Measurements from ENCODE around the gene SLC16A12. TPM values are rescaled to one million over a fixed set of nuclear protein-coding genes. Genes with fewer than 3 reads are reported as not detected.

Gene SLC16A12
- total RNA-seq, 6 donors from 2014 or later: 1.3 to 4.4 (median 3.5) TPM

DNA sequence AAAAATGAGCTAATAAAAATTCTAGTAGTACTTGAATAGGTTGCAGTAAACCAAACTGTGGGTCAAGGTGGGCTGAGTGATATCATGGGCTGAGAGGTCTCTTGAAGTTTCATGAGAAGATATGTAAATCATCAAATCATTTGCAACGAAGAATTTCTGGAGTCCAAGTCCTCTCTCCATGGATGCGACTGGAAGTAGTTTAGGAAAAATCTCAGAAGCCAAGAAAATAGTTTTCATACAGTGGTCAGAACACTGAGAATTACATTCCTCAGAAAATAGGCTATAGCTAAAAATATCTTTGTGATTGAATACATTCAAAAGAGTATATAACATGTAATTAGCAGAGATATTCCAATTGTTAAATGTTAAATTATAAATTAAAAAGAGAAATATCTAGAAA lies 146.6 kb downstream of the SLC16A12 start:
- Histone ChIP-seq H3K9me3 (no peaks in the 10 kb centered on the region), H3K36me3 (no peaks in the 10 kb centered on the region), H3K4me3 (no peak overlapping the region), H3K27ac (no peak overlapping the region), H3K4me1 (peaks cover 19 to 26% (median 20%) of the 10 kb centered on the region in 4 donors), H3K27me3 (no peaks in the 10 kb centered on the region)
- ATAC-seq (ENCODE audit: low FRiP score in 2 of 2) (no peak), DNase-seq (no peak)
- TF ChIP-seq, protein P1, sequence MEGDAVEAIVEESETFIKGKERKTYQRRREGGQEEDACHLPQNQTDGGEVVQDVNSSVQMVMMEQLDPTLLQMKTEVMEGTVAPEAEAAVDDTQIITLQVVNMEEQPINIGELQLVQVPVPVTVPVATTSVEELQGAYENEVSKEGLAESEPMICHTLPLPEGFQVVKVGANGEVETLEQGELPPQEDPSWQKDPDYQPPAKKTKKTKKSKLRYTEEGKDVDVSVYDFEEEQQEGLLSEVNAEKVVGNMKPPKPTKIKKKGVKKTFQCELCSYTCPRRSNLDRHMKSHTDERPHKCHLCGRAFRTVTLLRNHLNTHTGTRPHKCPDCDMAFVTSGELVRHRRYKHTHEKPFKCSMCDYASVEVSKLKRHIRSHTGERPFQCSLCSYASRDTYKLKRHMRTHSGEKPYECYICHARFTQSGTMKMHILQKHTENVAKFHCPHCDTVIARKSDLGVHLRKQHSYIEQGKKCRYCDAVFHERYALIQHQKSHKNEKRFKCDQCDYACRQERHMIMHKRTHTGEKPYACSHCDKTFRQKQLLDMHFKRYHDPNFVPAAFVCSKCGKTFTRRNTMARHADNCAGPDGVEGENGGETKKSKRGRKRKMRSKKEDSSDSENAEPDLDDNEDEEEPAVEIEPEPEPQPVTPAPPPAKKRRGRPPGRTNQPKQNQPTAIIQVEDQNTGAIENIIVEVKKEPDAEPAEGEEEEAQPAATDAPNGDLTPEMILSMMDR (IDR thresholded peaks at IDR 0.05): no peak
- TF ChIP-seq POLR2A (IDR thresholded peaks at IDR 0.05): no peak
- no peak for TF ChIP-seq POLR2AphosphoS5 (IDR thresholded peaks at IDR 0.05)
- TF ChIP-seq EP300 (IDR thresholded peaks at IDR 0.05): no peak
- WGBS, 2 donors: 84 to 86% methylated on average over 2 of the region's 2 CpGs

DNA sequence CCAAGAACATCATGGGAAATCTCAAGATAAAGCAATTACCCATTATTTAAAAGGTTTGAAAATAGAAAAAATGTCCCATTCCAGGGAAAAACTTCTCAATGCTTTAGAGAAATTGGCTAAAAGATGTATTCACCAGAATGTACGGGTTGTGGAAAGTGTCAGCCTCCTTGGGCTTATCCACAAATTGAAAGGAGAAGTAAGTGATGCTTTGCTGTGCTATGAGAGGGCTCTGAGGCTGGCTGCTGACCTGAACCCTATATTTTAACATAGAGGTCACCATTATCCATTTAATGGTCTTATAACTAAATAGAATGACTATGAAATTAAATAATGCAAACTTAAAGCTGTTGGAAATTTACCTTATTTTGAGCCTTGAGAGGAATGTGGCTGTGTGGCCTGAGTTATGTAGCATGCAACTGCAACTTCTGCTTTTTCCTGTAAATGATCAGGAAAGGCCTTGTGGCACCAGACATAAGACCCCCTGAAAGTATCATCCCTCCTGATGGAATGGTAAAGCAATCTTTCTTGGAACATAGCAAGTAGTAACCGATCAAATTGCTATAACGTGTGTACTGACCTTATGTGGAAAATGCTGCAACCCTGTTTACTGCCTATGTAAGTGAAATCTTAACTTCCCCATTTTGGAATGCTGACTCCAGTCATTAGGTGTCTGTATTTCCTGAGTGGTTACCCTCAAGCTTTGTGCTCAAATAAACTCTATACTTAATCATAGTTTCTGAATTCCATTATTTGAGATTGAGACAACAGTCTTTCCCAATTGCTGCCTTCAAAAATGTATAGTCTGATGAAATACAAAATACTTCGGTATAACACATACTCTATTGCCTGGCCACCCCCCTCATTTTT lies 150.7 kb downstream of the SLC16A12 start:
- WGBS, 2 donors: 55 to 63% methylated on average over 4 of the region's 4 CpGs
- no peaks in the 10 kb centered on the region for H3K9me3 ChIP-seq
- TF ChIP-seq EP300 (IDR thresholded peaks at IDR 0.05): no peak
- TF ChIP-seq, protein P1 (IDR thresholded peaks at IDR 0.05): no peak
- TF ChIP-seq POLR2A (IDR thresholded peaks at IDR 0.05): no peak
- TF ChIP-seq POLR2AphosphoS5 (IDR thresholded peaks at IDR 0.05): no peak
- no peak for DNase-seq
- H3K4me1 ChIP-seq: peaks cover 0 to 3% (median 0%) of the 10 kb centered on the region in 4 donors
- H3K4me3 ChIP-seq: no peak overlapping the region
- peak in 1 of 2 donors; percentile 82 for ATAC-seq (ENCODE audit: low FRiP score in 2 of 2)
- H3K36me3 ChIP-seq: no peaks in the 10 kb centered on the region
- H3K27ac ChIP-seq: no peak overlapping the region
- H3K27me3 ChIP-seq: no peaks in the 10 kb centered on the region

GRCh38 chr10:89382757-89383156 lies 152.6 kb downstream of the SLC16A12 start:
- Histone ChIP-seq H3K4me3 (no peak overlapping the region), H3K27ac (no peak overlapping the region), H3K4me1 (peaks cover 0 to 3% (median 0%) of the 10 kb centered on the region in 4 donors), H3K9me3 (no peaks in the 10 kb centered on the region), H3K36me3 (no peaks in the 10 kb centered on the region), H3K27me3 (no peaks in the 10 kb centered on the region)
- DNase-seq (no peak), ATAC-seq (ENCODE audit: low FRiP score in 2 of 2) (no peak)
- no peak for TF ChIP-seq POLR2AphosphoS5 (IDR thresholded peaks at IDR 0.05)
- no peak for TF ChIP-seq EP300 (IDR thresholded peaks at IDR 0.05)
- TF ChIP-seq POLR2A (IDR thresholded peaks at IDR 0.05): no peak
- TF ChIP-seq, protein P1 (IDR thresholded peaks at IDR 0.05): no peak
- 86 to 90% methylated on average over 1 of the region's 1 CpG for WGBS, 2 donors

Other genes with a start within 250 kb of the SLC16A12 start
- 10 to 100 TPM in 4 of 6 donors, 1 to 10 TPM in 2; 7.8 to 49.0 (median 12.0) TPM for gene IFIT2, start 233.5 kb downstream of the SLC16A12 start, total RNA-seq
- gene IFIT3, start 207.6 kb downstream of the SLC16A12 start, total RNA-seq: 10 to 100 TPM; 27.2 to 81.9 (median 33.8) TPM
- gene IFIT1B, start 157.5 kb downstream of the SLC16A12 start, total RNA-seq: under 1 TPM in 2 of 6 donors, not detected in 4; 0.20 to 0.59 TPM
- gene IFIT1, start 143.0 kb downstream of the SLC16A12 start, total RNA-seq: 10 to 100 TPM in 5 of 6 donors, 1 to 10 TPM in 1; 9.8 to 54.9 (median 18.1) TPM
- gene IFIT5, start 121.0 kb downstream of the SLC16A12 start, total RNA-seq: 10 to 100 TPM in 5 of 6 donors, 1 to 10 TPM in 1; 6.5 to 30.8 (median 20.6) TPM
- gene PANK1, start 109.6 kb upstream of the SLC16A12 start, total RNA-seq: 10 to 100 TPM in 2 of 6 donors, 1 to 10 TPM in 4; 3.1 to 22.9 (median 7.3) TPM
- gene KIF20B, start 166.0 kb upstream of the SLC16A12 start, total RNA-seq: 1 to 10 TPM; 1.0 to 6.7 (median 4.1) TPM